PC-3 (cell line): ENCODE measurements around the gene ARHGAP4. TPM values are rescaled to one million over a fixed set of nuclear protein-coding genes. Genes with fewer than 3 reads are reported as not detected.

Experiments
- ATAC-seq: fragments of 200-7000 bp; cut with Tn5 transposase; 2 replicates; pipeline ENCODE4 v1.9.1; 2020; ENCODE audit warnings: mild to moderate bottlenecking, moderate library complexity
- BruUV-seq: library from RNA; stranded (reverse); fragments of 400-500 nt; replicated peaks from 2 replicates; lab custom pipeline; 2021; lab: Mats Ljungman, UMichigan
- CTCF ChIA-PET: fragments of 300-600 bp; sonication (Branson Sonifier 250); formaldehyde crosslinking; loops from one replicate; lab custom pipeline; 2022; ENCODE audit warnings: antibody characterized with exemption; lab: Charles Lee
- POLR2A ChIA-PET: fragments of 300-600 bp; sonication (Branson Sonifier 250); formaldehyde crosslinking; loops from one replicate; lab custom pipeline; 2022; ENCODE audit warnings: antibody characterized with exemption; ENCODE audit not compliant: unreplicated experiment; lab: Charles Lee
- DNase-seq: peaks from one replicate; pipeline ENCODE4 v3.0.0-alpha.2; 2015
- H2AFZ ChIP-seq: fragments of 300-600 bp; sonication (generic); 2 replicates; pipeline ENCODE4 v1.6.0; 2016; ENCODE audit warnings: antibody characterized with exemption, low read length
- H3F3A ChIP-seq: fragments of 300-600 bp; sonication (generic); one replicate; pipeline ENCODE4 v1.6.0; 2017; ENCODE audit warnings: antibody characterized with exemption, low read length, control low read depth, mild to moderate bottlenecking; ENCODE audit not compliant: unreplicated experiment
- H3K27ac ChIP-seq: fragments of 300-600 bp; sonication (generic); 2 replicates; pipeline ENCODE4 v1.5.1; 2016; ENCODE audit warnings: mild to moderate bottlenecking, low read length
- H3K27me3 ChIP-seq: fragments of 300-600 bp; sonication (generic); 2 replicates; pipeline ENCODE4 v1.6.1; 2016; ENCODE audit warnings: low read length, mixed read lengths
- H3K36me3 ChIP-seq: fragments of 300-600 bp; sonication (generic); 2 replicates; pipeline ENCODE4 v1.6.1; 2016; ENCODE audit warnings: low read depth, mixed run types, low read length, mixed read lengths
- H3K4me1 ChIP-seq: fragments of 300-600 bp; sonication (generic); 2 replicates; pipeline ENCODE4 v1.5.1; 2016; ENCODE audit warnings: low read length; ENCODE audit not compliant: insufficient read depth
- H3K4me2 ChIP-seq: fragments of 300-600 bp; sonication (generic); 2 replicates; pipeline ENCODE4 v1.6.0; 2016; ENCODE audit warnings: low read length
- H3K4me3 ChIP-seq: fragments of 300-600 bp; sonication (generic); 2 replicates; pipeline ENCODE4 v1.5.1; 2016; ENCODE audit warnings: mild to moderate bottlenecking, low read length, mixed read lengths
- H3K79me2 ChIP-seq: fragments of 300-600 bp; sonication (generic); 2 replicates; pipeline ENCODE4 v1.6.1; 2017; ENCODE audit warnings: low read length, mixed read lengths
- H3K9ac ChIP-seq: fragments of 300-600 bp; sonication (generic); 2 replicates; pipeline ENCODE4 v1.6.0; 2016; ENCODE audit warnings: mild to moderate bottlenecking, low read length
- H3K9me2 ChIP-seq: fragments of 300-600 bp; sonication (generic); replicated peaks from 2 replicates; pipeline ENCODE4 v1.6.1; 2016; ENCODE audit warnings: mixed run types, low read length, mixed read lengths
- H3K9me3 ChIP-seq: fragments of 300-600 bp; sonication (generic); 2 replicates; pipeline ENCODE4 v1.6.1; 2016; ENCODE audit warnings: low read length, mixed read lengths
- H4K20me1 ChIP-seq: fragments of 300-600 bp; sonication (generic); 2 replicates; pipeline ENCODE4 v1.6.1; 2016; ENCODE audit warnings: low read length, mixed read lengths
- EZH2 ChIP-seq: fragments of 300-600 bp; sonication (generic); IDR thresholded peaks from one replicate; pipeline ENCODE4 v1.6.1; 2017; ENCODE audit warnings: antibody characterized with exemption, mild to moderate bottlenecking, low read length; ENCODE audit not compliant: unreplicated experiment
- EZH2phosphoT487 ChIP-seq: fragments of 300-600 bp; sonication (generic); IDR thresholded peaks from 2 replicates; pipeline ENCODE4 v1.6.1; 2018; ENCODE audit warnings: mild to moderate bottlenecking, antibody characterized with exemption, low read length, borderline replicate concordance
- intact Hi-C: fragments of 100-400 bp; cut with micrococcal nuclease; formaldehyde crosslinking; loops from 2 replicates; pipeline ENCODE4 v1.9.0; 2023
- total RNA-seq: library from RNA; depleted of rRNA; stranded (reverse); fragments of >200 nt; gene quantifications from 2 replicates; pipeline ENCODE4 v1.2.3, GENCODE V29; 2014
- TF ChIP-seq, protein P1 (sequence below): fragments of 300-600 bp; sonication (generic); conservative IDR thresholded peaks from 2 replicates; pipeline ENCODE4 v1.5.1; 2017; ENCODE audit warnings: antibody characterized with exemption, low read depth, mild to moderate bottlenecking, low read length

The ARHGAP4 gene
- total RNA-seq, 1 experiment from 2014 or later = 4.6 TPM

- no TSS peak for BruUV-seq
- Histone ChIP-seq H3K36me3 (no peaks in the 10 kb centered on the region), H3K9ac (no peak overlapping the region), H3K4me2 (no peak overlapping the region), H4K20me1 (no peaks in the 10 kb centered on the region), H3K9me2 (no peaks in the 10 kb centered on the region), H3F3A (no peaks in the 10 kb centered on the region), H2AFZ (no peak overlapping the region), H3K9me3 (no peaks in the 10 kb centered on the region), H3K27me3 (no peaks in the 10 kb centered on the region), H3K4me1 (no peaks in the 10 kb centered on the region), H3K27ac (no peak overlapping the region), H3K4me3 (no peak overlapping the region), H3K79me2 (no peaks in the 10 kb centered on the region)
- no peak for ATAC-seq
- intact Hi-C loops = no loop called here
- POLR2A ChIA-PET = no interaction called here
- TF ChIP-seq, protein P1, sequence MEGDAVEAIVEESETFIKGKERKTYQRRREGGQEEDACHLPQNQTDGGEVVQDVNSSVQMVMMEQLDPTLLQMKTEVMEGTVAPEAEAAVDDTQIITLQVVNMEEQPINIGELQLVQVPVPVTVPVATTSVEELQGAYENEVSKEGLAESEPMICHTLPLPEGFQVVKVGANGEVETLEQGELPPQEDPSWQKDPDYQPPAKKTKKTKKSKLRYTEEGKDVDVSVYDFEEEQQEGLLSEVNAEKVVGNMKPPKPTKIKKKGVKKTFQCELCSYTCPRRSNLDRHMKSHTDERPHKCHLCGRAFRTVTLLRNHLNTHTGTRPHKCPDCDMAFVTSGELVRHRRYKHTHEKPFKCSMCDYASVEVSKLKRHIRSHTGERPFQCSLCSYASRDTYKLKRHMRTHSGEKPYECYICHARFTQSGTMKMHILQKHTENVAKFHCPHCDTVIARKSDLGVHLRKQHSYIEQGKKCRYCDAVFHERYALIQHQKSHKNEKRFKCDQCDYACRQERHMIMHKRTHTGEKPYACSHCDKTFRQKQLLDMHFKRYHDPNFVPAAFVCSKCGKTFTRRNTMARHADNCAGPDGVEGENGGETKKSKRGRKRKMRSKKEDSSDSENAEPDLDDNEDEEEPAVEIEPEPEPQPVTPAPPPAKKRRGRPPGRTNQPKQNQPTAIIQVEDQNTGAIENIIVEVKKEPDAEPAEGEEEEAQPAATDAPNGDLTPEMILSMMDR = no peak
- TF ChIP-seq EZH2phosphoT487 = no peak
- no peak for TF ChIP-seq EZH2
- CTCF ChIA-PET = no interaction called here
- DNase-seq = no peak
Measured at GRCh38 chrX:153867139-153867538, 58.9 kb downstream of the ARHGAP4 start.

DNA sequence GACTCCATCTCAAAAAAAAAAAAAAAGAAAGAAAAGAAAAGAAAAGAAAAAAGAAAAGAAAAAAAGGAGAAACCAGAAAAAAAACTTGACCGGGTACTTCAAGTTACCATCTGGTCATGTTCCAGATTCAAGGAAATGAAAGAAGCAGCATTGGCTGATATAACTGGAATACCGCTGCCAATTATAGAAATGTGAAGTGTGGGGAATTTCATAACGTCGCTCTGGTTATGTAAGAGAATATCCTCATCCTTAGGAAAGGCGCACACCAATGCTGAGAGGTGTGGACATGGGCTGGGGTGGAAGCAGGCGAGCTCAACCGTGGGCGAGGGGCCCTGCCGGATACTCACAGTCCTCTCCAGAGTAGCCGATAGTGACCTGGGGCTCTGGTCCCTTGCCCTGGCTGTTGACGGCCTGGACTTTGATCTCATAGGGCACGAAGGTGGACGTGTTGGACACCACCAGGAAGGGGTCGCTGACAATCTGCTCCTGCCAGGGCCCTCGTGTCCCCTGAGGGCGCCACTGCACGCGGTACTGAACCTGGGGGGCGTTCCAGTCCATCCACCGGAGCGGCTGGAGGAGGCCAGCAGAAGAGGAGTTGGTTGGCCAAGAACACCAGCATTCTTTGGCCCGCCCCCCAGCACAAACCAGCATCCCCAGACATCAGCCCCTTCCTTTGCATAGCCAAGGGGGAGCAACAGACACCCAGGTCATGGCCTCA lies 59.6 kb downstream of the ARHGAP4 start:
- BruUV-seq = no TSS peak
- no peaks in the 10 kb centered on the region for H3K27me3 ChIP-seq
- H3K9me3 ChIP-seq = no peaks in the 10 kb centered on the region
- no peak overlapping the region for H3K4me2 ChIP-seq
- no peaks in the 10 kb centered on the region for H4K20me1 ChIP-seq
- intact Hi-C loops = no loop called here
- ChIA-PET POLR2A (no interaction called here), CTCF (no interaction called here)
- H3K36me3 ChIP-seq = no peaks in the 10 kb centered on the region
- no peak for DNase-seq
- H3K4me3 ChIP-seq = no peak overlapping the region
- TF ChIP-seq EZH2 (no peak), EZH2phosphoT487 (no peak)
- TF ChIP-seq, protein P1 = no peak
- ATAC-seq = no peak
- H2AFZ ChIP-seq = no peak overlapping the region
- no peaks in the 10 kb centered on the region for H3F3A ChIP-seq
- no peaks in the 10 kb centered on the region for H3K9me2 ChIP-seq
- no peak overlapping the region for H3K27ac ChIP-seq
- H3K4me1 ChIP-seq = no peaks in the 10 kb centered on the region
- no peaks in the 10 kb centered on the region for H3K79me2 ChIP-seq
- no peak overlapping the region for H3K9ac ChIP-seq

GRCh38 chrX:153865685-153866084 lies 60.4 kb downstream of the ARHGAP4 start:
- CTCF ChIA-PET = interaction anchor here (0.6 kb wide), 1 partner anchor 326 kb away, joined by 3 read pairs; no protein-coding TSS in a partner anchor
- no peaks in the 10 kb centered on the region for H3K9me3 ChIP-seq
- H2AFZ ChIP-seq = no peak overlapping the region
- intact Hi-C loops = no loop called here
- no peak for DNase-seq
- no peaks in the 10 kb centered on the region for H3K9me2 ChIP-seq
- POLR2A ChIA-PET = no interaction called here
- H3K4me1 ChIP-seq = no peaks in the 10 kb centered on the region
- ATAC-seq = no peak
- H3K9ac ChIP-seq = no peak overlapping the region
- H3K4me2 ChIP-seq = no peak overlapping the region
- H3F3A ChIP-seq = no peaks in the 10 kb centered on the region
- H3K27ac ChIP-seq = no peak overlapping the region
- no TSS peak for BruUV-seq
- no peak overlapping the region for H3K4me3 ChIP-seq
- H4K20me1 ChIP-seq = no peaks in the 10 kb centered on the region
- no peaks in the 10 kb centered on the region for H3K36me3 ChIP-seq
- TF ChIP-seq, protein P1 = no peak
- no peak for TF ChIP-seq EZH2phosphoT487
- TF ChIP-seq EZH2 = no peak
- no peaks in the 10 kb centered on the region for H3K27me3 ChIP-seq
- no peaks in the 10 kb centered on the region for H3K79me2 ChIP-seq
